GM23338 (cell line): ENCODE measurements around the gene RNF151. TPM values are rescaled to one million over a fixed set of nuclear protein-coding genes. Genes with fewer than 3 reads are reported as not detected.

Source experiments
- ATAC-seq: fragments of 200-7000 bp; cut with Tn5 transposase; 3 replicates; pipeline ENCODE4 v1.9.1; 2020
- DNase-seq: peaks from one replicate; pipeline ENCODE4 v3.0.0-alpha.2; 2015; ENCODE audit warnings: low spot score
- H2AFZ ChIP-seq: fragments of 200-600 bp; sonication (generic); 2 replicates; pipeline ENCODE4 v1.8.0; 2016; ENCODE audit warnings: antibody characterized with exemption, mild to moderate bottlenecking, moderate library complexity
- H3F3A ChIP-seq: fragments of 200-600 bp; sonication (generic); replicated peaks from 2 replicates; pipeline ENCODE4 v1.8.0; 2017; ENCODE audit warnings: antibody characterized with exemption, mixed run types, low read depth
- H3K27ac ChIP-seq: fragments of 200-600 bp; sonication (generic); 2 replicates; pipeline ENCODE4 v1.6.1; 2016; ENCODE audit warnings: low read depth
- H3K27me3 ChIP-seq: fragments of 200-600 bp; sonication (generic); 2 replicates; pipeline ENCODE4 v1.8.0; 2016; ENCODE audit warnings: mild to moderate bottlenecking, mixed run types, moderate library complexity; ENCODE audit not compliant: insufficient read depth
- H3K36me3 ChIP-seq: fragments of 200-600 bp; sonication (generic); 2 replicates; pipeline ENCODE4 v1.8.0; 2016; ENCODE audit warnings: mild to moderate bottlenecking; ENCODE audit not compliant: insufficient read depth
- H3K4me1 ChIP-seq: fragments of 200-600 bp; sonication (generic); 2 replicates; pipeline ENCODE4 v1.8.0; 2016; ENCODE audit warnings: mild to moderate bottlenecking, moderate library complexity; ENCODE audit not compliant: insufficient read depth
- H3K4me2 ChIP-seq: fragments of 200-600 bp; sonication (generic); 2 replicates; pipeline ENCODE4 v1.7.1; 2017; ENCODE audit warnings: mixed run types
- H3K4me3 ChIP-seq: fragments of 200-600 bp; sonication (generic); 2 replicates; pipeline ENCODE4 v1.6.1; 2016; ENCODE audit warnings: mixed run types
- H3K79me2 ChIP-seq: fragments of 200-600 bp; sonication (generic); replicated peaks from 2 replicates; pipeline ENCODE4 v1.8.0; 2017; ENCODE audit warnings: mild to moderate bottlenecking; ENCODE audit not compliant: insufficient read depth
- H3K9me2 ChIP-seq: fragments of 200-600 bp; sonication (generic); 2 replicates; pipeline ENCODE4 v1.8.0; 2017; ENCODE audit not compliant: insufficient read depth
- H4K20me1 ChIP-seq: fragments of 200-600 bp; sonication (generic); replicated peaks from 2 replicates; pipeline ENCODE4 v1.8.0; 2017; ENCODE audit warnings: mild to moderate bottlenecking; ENCODE audit not compliant: insufficient read depth
- H3K27ac Mint-ChIP-seq: 2 replicates; pipeline ENCODE4 v1.8.0; 2020; ENCODE audit warnings: inconsistent platforms, mild to moderate bottlenecking, moderate library complexity, mixed read lengths
- H3K27me3 Mint-ChIP-seq: 3 replicates; pipeline ENCODE4 v1.8.0; 2022; ENCODE audit warnings: low read depth, mild to moderate bottlenecking, moderate library complexity, mixed read lengths, inconsistent platforms; ENCODE audit not compliant: insufficient read depth, poor library complexity
- H3K36me3 Mint-ChIP-seq: 3 replicates; pipeline ENCODE4 v1.8.0; 2021; ENCODE audit warnings: low read depth, mild to moderate bottlenecking, inconsistent platforms, moderate library complexity, mixed read lengths
- H3K4me1 Mint-ChIP-seq: 3 replicates; pipeline ENCODE4 v1.8.0; 2020; ENCODE audit warnings: mild to moderate bottlenecking, inconsistent platforms, mixed read lengths
- H3K4me3 Mint-ChIP-seq: 3 replicates; pipeline ENCODE4 v1.8.0; 2021; ENCODE audit warnings: moderate library complexity, mild to moderate bottlenecking, inconsistent platforms, mixed read lengths
- H3K9me3 Mint-ChIP-seq: 3 replicates; pipeline ENCODE4 v1.8.0; 2020; ENCODE audit warnings: moderate library complexity, mild to moderate bottlenecking, inconsistent platforms, mixed read lengths
- CREB1 ChIP-seq: fragments of 250-450 bp; sonication (Bioruptor Pico); IDR thresholded peaks from 2 replicates; pipeline ENCODE4 v1.5.0; 2020; ENCODE audit warnings: low read depth, mild to moderate bottlenecking, moderate library complexity
- CTCF ChIP-seq, 2 experiments: fragments of 200-600 bp in 1 of 2; sonication (generic) in 1 of 2; conservative IDR thresholded peaks; 2 replicates each; pipeline versions ENCODE4 v1.5.1 to v1.6.1; 2016 to 2017; ENCODE audit warnings: antibody characterized with exemption in 2 of 2, low read depth in 2 of 2, mild to moderate bottlenecking in 2 of 2, moderate library complexity in 1 of 2
- ETS1 ChIP-seq: IDR thresholded peaks from 2 replicates; pipeline ENCODE4 v1.6.1; 2016; ENCODE audit warnings: antibody characterized with exemption
- EZH2 ChIP-seq: fragments of 200-600 bp; sonication (generic); IDR thresholded peaks from one replicate; pipeline ENCODE4 v1.8.0; 2017; ENCODE audit warnings: antibody characterized with exemption, mild to moderate bottlenecking, low read depth; ENCODE audit not compliant: unreplicated experiment
- EZH2phosphoT487 ChIP-seq: fragments of 200-600 bp; sonication (generic); IDR thresholded peaks from one replicate; pipeline ENCODE4 v1.8.1; 2018; ENCODE audit warnings: antibody characterized with exemption; ENCODE audit not compliant: unreplicated experiment
- JUNB ChIP-seq: IDR thresholded peaks from one replicate; pipeline ENCODE4 v1.6.1; 2016; ENCODE audit warnings: antibody characterized with exemption; ENCODE audit not compliant: unreplicated experiment
- NANOG ChIP-seq: IDR thresholded peaks from 2 replicates; pipeline ENCODE4 v1.6.1; 2016; ENCODE audit warnings: antibody characterized with exemption, borderline replicate concordance
- POLR2AphosphoS5 ChIP-seq: IDR thresholded peaks from 2 replicates; pipeline ENCODE4 v1.6.1; 2016; ENCODE audit warnings: antibody characterized with exemption, low read depth
- REST ChIP-seq: IDR thresholded peaks from one replicate; pipeline ENCODE4 v1.6.1; 2018; ENCODE audit warnings: antibody characterized with exemption; ENCODE audit not compliant: unreplicated experiment
- STAT1 ChIP-seq: IDR thresholded peaks from one replicate; pipeline ENCODE4 v1.6.1; 2016; ENCODE audit warnings: antibody characterized with exemption; ENCODE audit not compliant: unreplicated experiment
- ZNF114 ChIP-seq: fragments of 250-450 bp; sonication (Bioruptor Pico); IDR thresholded peaks from 2 replicates; pipeline ENCODE4 v1.5.0; 2020; ENCODE audit warnings: mild to moderate bottlenecking, moderate library complexity
- ZNF331 ChIP-seq: fragments of 250-450 bp; sonication (Bioruptor Pico); IDR thresholded peaks from 2 replicates; pipeline ENCODE4 v1.5.0; 2020; ENCODE audit warnings: low read depth, mild to moderate bottlenecking, moderate library complexity
- ZNF462 ChIP-seq: fragments of 250-450 bp; sonication (Bioruptor Pico); IDR thresholded peaks from 2 replicates; pipeline ENCODE4 v1.5.0; 2020; ENCODE audit warnings: mild to moderate bottlenecking, moderate library complexity
- polyA plus RNA-seq: library from polyadenylated mRNA; unstranded; fragments of >200 nt; fragmentation: Nextera tagmentation; extraction: Ambion mirVana; gene quantifications from 2 replicates; pipeline ENCODE4 v1.2.1, GENCODE V29; 2016
- total RNA-seq: library from RNA; depleted of rRNA; stranded (reverse); fragments of >200 nt; shearing (Covaris generic); gene quantifications from 2 replicates; pipeline ENCODE4 v1.2.3, GENCODE V29; 2014

RNF151 gene
- total and polyA plus RNA-seq, 2 experiments from 2014 or later: not detected

- no peaks in the 10 kb centered on the region for H3K9me2 ChIP-seq
- DNase-seq (no peak), ATAC-seq (no peak)
- no peaks in the 10 kb centered on the region for H3K36me3 ChIP-seq
- Mint-ChIP-seq H3K9me3 (no peaks in the 10 kb centered on the region), H3K36me3 (peaks cover 13% of the 10 kb centered on the region), H3K27ac (no peak overlapping the region), H3K27me3 (peaks cover 33% of the 10 kb centered on the region), H3K4me1 (peaks cover 17% of the 10 kb centered on the region), H3K4me3 (no peak overlapping the region)
- peaks cover 21% of the 10 kb centered on the region for H3K4me1 ChIP-seq
- no peaks in the 10 kb centered on the region; the same call in 1 of the 2 replicates for H4K20me1 ChIP-seq
- H3K4me3 ChIP-seq: no peak overlapping the region
- no peak overlapping the region for H3K4me2 ChIP-seq
- H2AFZ ChIP-seq: no peak overlapping the region
- no peak for TF ChIP-seq STAT1
- no peak for TF ChIP-seq REST
- no peak for TF ChIP-seq EZH2
- TF ChIP-seq EZH2phosphoT487: no peak
- no peak for TF ChIP-seq CREB1 (CRISPR knock-in tag)
- no peak for TF ChIP-seq ZNF462 (CRISPR knock-in tag)
- no peak for TF ChIP-seq JUNB
- no peak for TF ChIP-seq NANOG
- no peak for TF ChIP-seq ZNF331 (CRISPR knock-in tag)
- no peak for TF ChIP-seq POLR2AphosphoS5
- TF ChIP-seq CTCF (conservative IDR thresholded peaks at IDR 0.05; ENCODE audit: low read depth in 2 of 2): no peak
- no peak for TF ChIP-seq ZNF114 (CRISPR knock-in tag)
- no peak for TF ChIP-seq ETS1
- peaks cover 16% of the 10 kb centered on the region for H3K79me2 ChIP-seq
- H3F3A ChIP-seq: peaks cover 13% of the 10 kb centered on the region; the same call in 1 of the 2 replicates
- H3K27ac ChIP-seq: no peak overlapping the region
- H3K27me3 ChIP-seq: peaks cover 26% of the 10 kb centered on the region
Measured at GRCh38 chr16:1976951-1977874, 10.6 kb downstream of the RNF151 start.
